ENCODE data around the gene GLMP. TPM values are rescaled to one million over a fixed set of nuclear protein-coding genes. Genes with fewer than 3 reads are reported as not detected.
A peak's percentile ranks its signal among the peaks of the same experiment; 100 is the strongest.

Gene GLMP
- total and polyA plus RNA-seq, 2 of the 13 experiments (the other 11 are each of a cell fraction or from before 2014, with no cell fraction given) = 44.6 to 75.8 TPM

DNA sequence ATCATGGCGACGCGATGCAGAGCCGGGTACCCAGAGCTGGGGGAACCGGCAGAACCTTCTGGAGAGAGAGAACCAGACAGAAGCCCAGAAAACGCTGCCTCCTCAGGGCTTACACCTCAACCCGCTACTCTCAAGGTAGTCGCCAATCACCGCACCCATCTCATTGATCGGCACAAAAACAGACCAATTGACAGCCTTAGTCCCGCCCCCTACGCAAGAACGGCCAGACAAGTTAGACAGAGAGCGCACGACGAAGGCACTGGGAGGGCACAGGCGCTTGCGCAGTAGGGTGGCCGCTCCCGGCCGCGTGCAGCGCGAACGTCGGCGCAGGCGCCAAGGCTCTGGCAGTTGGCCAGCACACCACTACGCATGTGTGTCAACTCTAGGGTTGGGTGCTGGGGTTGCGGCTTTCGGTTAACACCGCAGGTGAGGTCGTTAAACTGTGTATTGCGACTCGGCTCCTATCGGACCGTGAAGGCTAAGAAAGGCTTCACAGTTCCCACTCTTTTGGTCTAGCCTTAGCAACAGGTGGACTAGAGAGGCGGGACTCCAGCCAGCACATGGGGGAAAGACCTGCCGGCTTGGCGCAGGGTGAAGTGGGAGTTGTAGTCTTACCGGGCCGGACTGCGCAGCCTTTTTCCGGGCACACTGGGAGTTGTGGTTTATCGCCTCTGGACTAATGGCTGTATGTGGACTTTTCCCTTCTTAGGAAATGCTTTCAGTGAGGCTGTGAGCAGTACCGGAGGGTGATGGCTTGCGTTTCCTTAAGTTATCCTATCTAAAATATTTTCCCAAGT is 42.9 kb upstream of the GLMP start, which contains the start of the genes CCT3 and TSACC (continued):
- TF ChIP-seq, protein P1, sequence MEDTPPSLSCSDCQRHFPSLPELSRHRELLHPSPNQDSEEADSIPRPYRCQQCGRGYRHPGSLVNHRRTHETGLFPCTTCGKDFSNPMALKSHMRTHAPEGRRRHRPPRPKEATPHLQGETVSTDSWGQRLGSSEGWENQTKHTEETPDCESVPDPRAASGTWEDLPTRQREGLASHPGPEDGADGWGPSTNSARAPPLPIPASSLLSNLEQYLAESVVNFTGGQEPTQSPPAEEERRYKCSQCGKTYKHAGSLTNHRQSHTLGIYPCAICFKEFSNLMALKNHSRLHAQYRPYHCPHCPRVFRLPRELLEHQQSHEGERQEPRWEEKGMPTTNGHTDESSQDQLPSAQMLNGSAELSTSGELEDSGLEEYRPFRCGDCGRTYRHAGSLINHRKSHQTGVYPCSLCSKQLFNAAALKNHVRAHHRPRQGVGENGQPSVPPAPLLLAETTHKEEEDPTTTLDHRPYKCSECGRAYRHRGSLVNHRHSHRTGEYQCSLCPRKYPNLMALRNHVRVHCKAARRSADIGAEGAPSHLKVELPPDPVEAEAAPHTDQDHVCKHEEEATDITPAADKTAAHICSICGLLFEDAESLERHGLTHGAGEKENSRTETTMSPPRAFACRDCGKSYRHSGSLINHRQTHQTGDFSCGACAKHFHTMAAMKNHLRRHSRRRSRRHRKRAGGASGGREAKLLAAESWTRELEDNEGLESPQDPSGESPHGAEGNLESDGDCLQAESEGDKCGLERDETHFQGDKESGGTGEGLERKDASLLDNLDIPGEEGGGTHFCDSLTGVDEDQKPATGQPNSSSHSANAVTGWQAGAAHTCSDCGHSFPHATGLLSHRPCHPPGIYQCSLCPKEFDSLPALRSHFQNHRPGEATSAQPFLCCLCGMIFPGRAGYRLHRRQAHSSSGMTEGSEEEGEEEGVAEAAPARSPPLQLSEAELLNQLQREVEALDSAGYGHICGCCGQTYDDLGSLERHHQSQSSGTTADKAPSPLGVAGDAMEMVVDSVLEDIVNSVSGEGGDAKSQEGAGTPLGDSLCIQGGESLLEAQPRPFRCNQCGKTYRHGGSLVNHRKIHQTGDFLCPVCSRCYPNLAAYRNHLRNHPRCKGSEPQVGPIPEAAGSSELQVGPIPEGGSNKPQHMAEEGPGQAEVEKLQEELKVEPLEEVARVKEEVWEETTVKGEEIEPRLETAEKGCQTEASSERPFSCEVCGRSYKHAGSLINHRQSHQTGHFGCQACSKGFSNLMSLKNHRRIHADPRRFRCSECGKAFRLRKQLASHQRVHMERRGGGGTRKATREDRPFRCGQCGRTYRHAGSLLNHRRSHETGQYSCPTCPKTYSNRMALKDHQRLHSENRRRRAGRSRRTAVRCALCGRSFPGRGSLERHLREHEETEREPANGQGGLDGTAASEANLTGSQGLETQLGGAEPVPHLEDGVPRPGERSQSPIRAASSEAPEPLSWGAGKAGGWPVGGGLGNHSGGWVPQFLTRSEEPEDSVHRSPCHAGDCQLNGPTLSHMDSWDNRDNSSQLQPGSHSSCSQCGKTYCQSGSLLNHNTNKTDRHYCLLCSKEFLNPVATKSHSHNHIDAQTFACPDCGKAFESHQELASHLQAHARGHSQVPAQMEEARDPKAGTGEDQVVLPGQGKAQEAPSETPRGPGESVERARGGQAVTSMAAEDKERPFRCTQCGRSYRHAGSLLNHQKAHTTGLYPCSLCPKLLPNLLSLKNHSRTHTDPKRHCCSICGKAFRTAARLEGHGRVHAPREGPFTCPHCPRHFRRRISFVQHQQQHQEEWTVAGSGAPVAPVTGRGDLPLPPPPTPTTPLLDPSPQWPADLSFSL (CRISPR knock-in tag; IDR thresholded peaks at IDR 0.05) = peak; percentile 43; the same call in 1 of the 2 replicates
- TF ChIP-seq, protein P2, sequence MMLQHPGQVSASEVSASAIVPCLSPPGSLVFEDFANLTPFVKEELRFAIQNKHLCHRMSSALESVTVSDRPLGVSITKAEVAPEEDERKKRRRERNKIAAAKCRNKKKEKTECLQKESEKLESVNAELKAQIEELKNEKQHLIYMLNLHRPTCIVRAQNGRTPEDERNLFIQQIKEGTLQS (CRISPR knock-in tag; IDR thresholded peaks at IDR 0.05) = no peak; the same call in 1 of the 2 replicates
- TF ChIP-seq RARA (CRISPR knock-in tag; IDR thresholded peaks at IDR 0.05) = no peak
- 0 out of 2 replicates have a peak, but pooled peaks have one; percentile 39 for TF ChIP-seq ARNTL (CRISPR knock-in tag; IDR thresholded peaks at IDR 0.05)
- TF ChIP-seq NFIC (IDR thresholded peaks at IDR 0.05; ENCODE audit: low read length) = no peak; the same call in 1 of the 2 replicates
- no peak for TF ChIP-seq SIX1 (CRISPR knock-in tag; IDR thresholded peaks at IDR 0.05; ENCODE audit: borderline replicate concordance)
- no peak for TF ChIP-seq ZNF251 (CRISPR knock-in tag; IDR thresholded peaks at IDR 0.05)
- TF ChIP-seq GTF3A (CRISPR knock-in tag; conservative IDR thresholded peaks at IDR 0.05) = no peak
- no peak for TF ChIP-seq BRCA1 (CRISPR knock-in tag; IDR thresholded peaks at IDR 0.05)
- TF ChIP-seq, protein P3, sequence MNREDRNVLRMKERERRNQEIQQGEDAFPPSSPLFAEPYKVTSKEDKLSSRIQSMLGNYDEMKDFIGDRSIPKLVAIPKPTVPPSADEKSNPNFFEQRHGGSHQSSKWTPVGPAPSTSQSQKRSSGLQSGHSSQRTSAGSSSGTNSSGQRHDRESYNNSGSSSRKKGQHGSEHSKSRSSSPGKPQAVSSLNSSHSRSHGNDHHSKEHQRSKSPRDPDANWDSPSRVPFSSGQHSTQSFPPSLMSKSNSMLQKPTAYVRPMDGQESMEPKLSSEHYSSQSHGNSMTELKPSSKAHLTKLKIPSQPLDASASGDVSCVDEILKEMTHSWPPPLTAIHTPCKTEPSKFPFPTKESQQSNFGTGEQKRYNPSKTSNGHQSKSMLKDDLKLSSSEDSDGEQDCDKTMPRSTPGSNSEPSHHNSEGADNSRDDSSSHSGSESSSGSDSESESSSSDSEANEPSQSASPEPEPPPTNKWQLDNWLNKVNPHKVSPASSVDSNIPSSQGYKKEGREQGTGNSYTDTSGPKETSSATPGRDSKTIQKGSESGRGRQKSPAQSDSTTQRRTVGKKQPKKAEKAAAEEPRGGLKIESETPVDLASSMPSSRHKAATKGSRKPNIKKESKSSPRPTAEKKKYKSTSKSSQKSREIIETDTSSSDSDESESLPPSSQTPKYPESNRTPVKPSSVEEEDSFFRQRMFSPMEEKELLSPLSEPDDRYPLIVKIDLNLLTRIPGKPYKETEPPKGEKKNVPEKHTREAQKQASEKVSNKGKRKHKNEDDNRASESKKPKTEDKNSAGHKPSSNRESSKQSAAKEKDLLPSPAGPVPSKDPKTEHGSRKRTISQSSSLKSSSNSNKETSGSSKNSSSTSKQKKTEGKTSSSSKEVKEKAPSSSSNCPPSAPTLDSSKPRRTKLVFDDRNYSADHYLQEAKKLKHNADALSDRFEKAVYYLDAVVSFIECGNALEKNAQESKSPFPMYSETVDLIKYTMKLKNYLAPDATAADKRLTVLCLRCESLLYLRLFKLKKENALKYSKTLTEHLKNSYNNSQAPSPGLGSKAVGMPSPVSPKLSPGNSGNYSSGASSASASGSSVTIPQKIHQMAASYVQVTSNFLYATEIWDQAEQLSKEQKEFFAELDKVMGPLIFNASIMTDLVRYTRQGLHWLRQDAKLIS (CRISPR knock-in tag; IDR thresholded peaks at IDR 0.05) = no peak
- TF ChIP-seq, protein P4, sequence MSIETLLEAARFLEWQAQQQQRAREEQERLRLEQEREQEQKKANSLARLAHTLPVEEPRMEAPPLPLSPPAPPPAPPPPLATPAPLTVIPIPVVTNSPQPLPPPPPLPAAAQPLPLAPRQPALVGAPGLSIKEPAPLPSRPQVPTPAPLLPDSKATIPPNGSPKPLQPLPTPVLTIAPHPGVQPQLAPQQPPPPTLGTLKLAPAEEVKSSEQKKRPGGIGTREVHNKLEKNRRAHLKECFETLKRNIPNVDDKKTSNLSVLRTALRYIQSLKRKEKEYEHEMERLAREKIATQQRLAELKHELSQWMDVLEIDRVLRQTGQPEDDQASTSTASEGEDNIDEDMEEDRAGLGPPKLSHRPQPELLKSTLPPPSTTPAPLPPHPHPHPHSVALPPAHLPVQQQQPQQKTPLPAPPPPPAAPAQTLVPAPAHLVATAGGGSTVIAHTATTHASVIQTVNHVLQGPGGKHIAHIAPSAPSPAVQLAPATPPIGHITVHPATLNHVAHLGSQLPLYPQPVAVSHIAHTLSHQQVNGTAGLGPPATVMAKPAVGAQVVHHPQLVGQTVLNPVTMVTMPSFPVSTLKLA (IDR thresholded peaks at IDR 0.05) = peak; percentile 80
- TF ChIP-seq SSRP1 (CRISPR knock-in tag; IDR thresholded peaks at IDR 0.05) = no peak
- TF ChIP-seq ZNF644 (CRISPR knock-in tag; IDR thresholded peaks at IDR 0.05; ENCODE audit: low read depth) = no peak
- TF ChIP-seq, protein P5, sequence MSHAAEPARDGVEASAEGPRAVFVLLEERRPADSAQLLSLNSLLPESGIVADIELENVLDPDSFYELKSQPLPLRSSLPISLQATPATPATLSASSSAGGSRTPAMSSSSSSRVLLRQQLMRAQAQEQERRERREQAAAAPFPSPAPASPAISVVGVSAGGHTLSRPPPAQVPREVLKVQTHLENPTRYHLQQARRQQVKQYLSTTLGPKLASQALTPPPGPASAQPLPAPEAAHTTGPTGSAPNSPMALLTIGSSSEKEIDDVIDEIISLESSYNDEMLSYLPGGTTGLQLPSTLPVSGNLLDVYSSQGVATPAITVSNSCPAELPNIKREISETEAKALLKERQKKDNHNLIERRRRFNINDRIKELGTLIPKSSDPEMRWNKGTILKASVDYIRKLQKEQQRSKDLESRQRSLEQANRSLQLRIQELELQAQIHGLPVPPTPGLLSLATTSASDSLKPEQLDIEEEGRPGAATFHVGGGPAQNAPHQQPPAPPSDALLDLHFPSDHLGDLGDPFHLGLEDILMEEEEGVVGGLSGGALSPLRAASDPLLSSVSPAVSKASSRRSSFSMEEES (CRISPR knock-in tag; IDR thresholded peaks at IDR 0.05) = peak; percentile 14; the same call in 1 of the 2 replicates
- no peak for TF ChIP-seq ZNF367 (CRISPR knock-in tag; IDR thresholded peaks at IDR 0.05; ENCODE audit: borderline replicate concordance)
- TF ChIP-seq ZNF550 (CRISPR knock-in tag; IDR thresholded peaks at IDR 0.05; ENCODE audit: borderline replicate concordance) = no peak
